Measurements from ENCODE around the gene DRD2.

The DRD2 gene

GRCh38 chr11:113378692-113379091, 96.5 kb downstream of the DRD2 start:
- DNase-seq (ENCODE audit: extremely low spot score, insufficient read length, low read depth) (no peak), FAIRE-seq (no peak)

DNA sequence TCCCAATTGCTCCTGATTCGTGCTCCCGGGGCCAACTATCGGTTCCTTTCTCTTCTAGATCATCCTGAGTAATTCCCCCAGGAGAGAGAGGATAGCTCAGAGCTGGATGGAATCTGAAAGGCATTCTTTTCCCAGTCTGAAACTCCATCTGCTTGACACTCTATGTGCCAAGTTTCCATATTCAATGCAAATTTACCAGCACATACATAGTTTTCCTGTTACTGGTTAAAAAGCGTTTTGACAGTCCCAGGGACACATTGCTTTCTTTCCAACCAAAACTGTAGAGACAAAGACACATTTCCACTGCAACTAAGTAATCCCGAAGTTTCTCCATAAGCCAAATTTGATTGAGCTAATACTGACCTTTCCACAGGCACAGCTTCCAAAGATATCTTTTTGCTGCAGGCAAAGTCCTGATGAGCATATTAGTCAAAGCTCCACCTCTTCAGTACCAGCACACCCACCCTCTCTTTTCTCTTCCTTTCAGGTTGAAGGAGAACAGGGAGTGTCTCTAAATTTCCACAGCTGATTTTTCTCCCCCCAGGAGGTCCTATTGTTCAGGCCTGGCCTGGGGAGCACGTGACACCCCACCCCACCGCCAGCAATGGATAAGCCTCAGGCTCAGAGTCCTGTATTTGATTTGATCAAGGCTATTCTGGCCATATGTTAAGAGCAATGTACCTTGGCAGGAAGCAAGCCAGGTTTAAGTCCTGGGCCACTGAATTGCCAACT, 97.4 kb downstream of the DRD2 start:
- FAIRE-seq (no peak), DNase-seq (ENCODE audit: extremely low spot score, insufficient read length, low read depth) (no peak)

- FAIRE-seq (no peak), DNase-seq (ENCODE audit: extremely low spot score, insufficient read length, low read depth) (no peak)
Measured at GRCh38 chr11:113376156-113376555, 99.0 kb downstream of the DRD2 start.

- no peak for DNase-seq (ENCODE audit: extremely low spot score, insufficient read length, low read depth)
- no peak for FAIRE-seq
Measured at GRCh38 chr11:113375402-113375801, 99.8 kb downstream of the DRD2 start.

GRCh38 chr11:113373981-113374560, 101.1 kb downstream of the DRD2 start:
- DNase-seq (ENCODE audit: extremely low spot score, insufficient read length, low read depth) = no peak
- FAIRE-seq = no peak

DNA sequence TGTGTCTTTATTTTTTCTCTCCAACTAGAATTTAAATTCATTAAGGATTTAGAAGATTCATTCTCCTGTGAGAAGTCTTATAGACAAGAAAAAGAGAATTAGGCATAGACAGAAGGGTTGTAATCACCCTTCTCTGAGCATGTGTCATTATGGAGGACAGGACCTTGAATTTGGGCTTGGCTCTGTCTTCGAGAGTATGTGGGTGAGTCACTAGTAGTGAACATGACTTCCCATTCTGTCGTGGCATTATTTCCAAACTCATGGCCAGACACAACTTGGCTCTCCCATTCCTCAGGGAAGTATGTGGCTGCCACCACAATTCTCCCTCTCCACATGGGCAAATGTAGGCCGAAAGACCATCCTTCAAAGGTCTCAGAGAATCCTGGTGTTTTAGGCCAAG, 101.9 kb downstream of the DRD2 start:
- FAIRE-seq (no peak), DNase-seq (ENCODE audit: extremely low spot score, insufficient read length, low read depth) (no peak)

GRCh38 chr11:113372309-113372708, 102.9 kb downstream of the DRD2 start:
- FAIRE-seq (no peak), DNase-seq (ENCODE audit: extremely low spot score, insufficient read length, low read depth) (no peak)

DNA sequence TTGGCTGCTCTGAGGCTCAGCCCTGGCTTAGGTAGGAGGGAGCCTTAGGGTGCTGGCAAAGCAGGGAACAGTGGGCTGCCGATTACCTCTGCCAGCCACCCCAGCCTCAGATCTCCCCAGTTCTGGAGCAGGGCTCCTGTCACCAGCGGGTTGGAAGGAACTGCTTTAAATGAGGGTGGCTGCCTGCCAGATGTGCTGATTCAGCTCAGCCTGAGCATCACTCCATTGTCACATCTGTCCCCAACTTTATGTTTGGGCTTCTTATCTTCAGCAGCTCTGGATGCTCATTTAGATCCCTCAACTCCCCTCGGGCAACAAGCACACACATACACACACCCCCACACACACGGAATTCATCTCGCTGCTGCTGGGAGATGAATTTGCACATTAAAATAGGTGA, 104.6 kb downstream of the DRD2 start:
- FAIRE-seq = no peak
- no peak for DNase-seq (ENCODE audit: extremely low spot score, insufficient read length, low read depth)

GRCh38 chr11:113369411-113369810, 105.8 kb downstream of the DRD2 start:
- FAIRE-seq = no peak

DNA sequence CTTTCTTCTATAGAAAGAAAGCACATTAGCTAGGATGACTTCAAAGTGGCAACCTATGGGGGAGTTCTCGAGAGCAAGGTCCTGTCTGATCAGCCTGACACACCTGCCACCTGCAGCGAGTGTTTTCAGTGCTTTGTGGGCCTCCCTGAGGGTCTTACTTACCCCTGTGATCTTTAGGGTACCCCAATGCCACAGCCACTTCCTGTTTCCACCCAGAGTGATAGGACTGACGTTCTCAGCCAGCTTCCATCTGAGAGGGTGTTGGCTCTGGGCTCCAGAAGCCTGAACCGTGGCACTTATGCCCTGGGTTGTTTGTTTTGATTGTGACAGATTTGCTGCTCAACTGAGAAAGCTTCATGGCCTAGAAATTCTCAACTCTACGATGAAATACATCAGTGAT, 109.3 kb downstream of the DRD2 start:
- FAIRE-seq = no peak
- DNase-seq (ENCODE audit: extremely low spot score, insufficient read length, low read depth) = no peak

More at GRCh38 chr11:113369411-113369810, 105.8 kb downstream of the DRD2 start:
- DNase-seq (ENCODE audit: extremely low spot score, insufficient read length, low read depth) = no peak

DNA sequence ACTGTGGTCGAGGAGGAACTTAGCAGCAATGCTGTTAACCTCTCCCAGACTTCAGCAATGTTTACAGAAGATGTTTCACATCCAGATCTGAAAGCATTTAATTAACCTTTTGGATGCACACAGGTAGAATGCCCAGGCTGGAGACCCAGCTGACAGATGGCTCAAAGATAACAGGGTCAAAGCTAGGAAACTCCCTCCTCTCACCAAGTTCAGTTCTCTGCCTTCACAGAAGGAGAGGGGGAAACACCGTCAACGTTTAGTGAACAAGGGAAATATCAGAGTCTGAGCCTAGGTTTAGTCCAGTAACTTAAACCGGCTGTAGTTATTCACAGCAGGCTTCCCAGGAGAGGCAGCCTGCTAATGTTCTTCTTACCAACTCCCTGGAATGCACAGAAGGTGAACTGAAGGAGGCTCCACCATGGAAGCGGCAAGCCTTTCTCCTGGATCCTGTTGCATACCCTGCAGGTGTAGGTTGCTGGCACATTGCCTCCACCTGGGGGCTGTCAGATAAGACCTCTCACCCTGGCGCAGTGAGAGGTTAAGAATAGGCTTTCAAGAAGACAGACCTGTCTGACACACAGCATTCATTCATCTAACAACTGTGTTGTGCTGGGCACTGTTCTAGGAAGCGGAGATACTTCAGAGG, 111.1 kb downstream of the DRD2 start:
- DNase-seq (ENCODE audit: extremely low spot score, insufficient read length, low read depth) (no peak), FAIRE-seq (no peak)

DNA sequence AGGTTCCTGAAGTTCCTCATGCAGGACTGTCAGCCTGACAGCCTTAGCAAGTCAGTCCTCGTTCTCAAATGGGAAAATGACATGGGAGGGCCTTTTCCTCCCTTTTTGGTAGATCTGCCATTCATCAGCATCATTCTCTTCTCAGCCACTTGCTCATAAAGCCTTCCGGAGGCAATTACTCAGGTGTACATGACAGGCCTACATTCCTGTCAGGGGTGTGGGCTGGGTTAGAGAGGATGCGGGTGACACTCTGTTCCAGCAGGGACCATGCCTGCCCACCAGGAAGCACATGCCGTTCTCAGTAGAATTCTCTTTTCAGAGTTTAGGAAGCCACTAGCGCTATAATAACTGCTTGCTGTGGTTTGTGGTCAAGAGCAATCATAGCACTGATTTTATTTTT, 111.8 kb downstream of the DRD2 start:
- DNase-seq (ENCODE audit: extremely low spot score, insufficient read length, low read depth) (no peak), FAIRE-seq (no peak)

Data from GM18507 (cell line).